Subcutaneous abdominal adipose tissue (tissue), 5 donors: Measurements from ENCODE around the gene KXD1.
"Not testable (repeated sequence)": the region's sequence is repeated elsewhere in the genome, so short reads cannot be mapped to it uniquely, and the experiment has no call there.

Source experiments
- H3K27ac ChIP-seq: one replicate; pipeline ENCODE4 v1.7.0; 2013; ENCODE audit warnings: low read depth, mild to moderate bottlenecking, inconsistent platforms, low read length, moderate library complexity
- H3K27me3 ChIP-seq, 5 donors: one replicate each; pipeline ENCODE4 v1.7.0; 2013; ENCODE audit warnings: low read length in 5 of 5, inconsistent platforms in 1 of 5; ENCODE audit not compliant: control insufficient read depth in 5 of 5, insufficient read depth in 4 of 5
- H3K36me3 ChIP-seq, 5 donors: one replicate each; pipeline ENCODE4 v1.7.0; 2013; ENCODE audit warnings: low read length in 5 of 5; ENCODE audit not compliant: control insufficient read depth in 5 of 5, insufficient read depth in 5 of 5
- H3K4me1 ChIP-seq, 5 donors: one replicate each; pipeline ENCODE4 v1.7.0; 2013; ENCODE audit warnings: low read length in 5 of 5, mild to moderate bottlenecking in 3 of 5, moderate library complexity in 1 of 5; ENCODE audit not compliant: control insufficient read depth in 5 of 5, insufficient read depth in 5 of 5
- H3K4me3 ChIP-seq, 5 donors: one replicate each; pipeline ENCODE4 v1.7.0; 2013; ENCODE audit warnings: low read length in 5 of 5, low read depth in 1 of 5
- H3K9ac ChIP-seq, 5 donors: one replicate each; pipeline ENCODE4 v1.7.0; 2013; ENCODE audit warnings: low read length in 5 of 5, mild to moderate bottlenecking in 4 of 5, moderate library complexity in 3 of 5
- H3K9me3 ChIP-seq, 5 donors: one replicate each; pipeline ENCODE4 v1.7.0; 2013; ENCODE audit warnings: low read length in 5 of 5; ENCODE audit not compliant: control insufficient read depth in 5 of 5
- donor health status: healthy.
- donor health status: healthy.
- donor health status: healthy.
- donor health status: healthy.
- donor health status: healthy.

Gene KXD1

GRCh38 chr19:18533058-18533457 is 24.6 kb upstream of the KXD1 start:
- Histone ChIP-seq H3K4me1 (no peaks in the 10 kb centered on the region), H3K9ac (no peak overlapping the region), H3K27ac (no peak overlapping the region), H3K4me3 (no peak overlapping the region), H3K27me3 (no peaks in the 10 kb centered on the region), H3K36me3 (peaks cover 0 to 56% (median 47%) of the 10 kb centered on the region in 5 donors), H3K9me3 (no peaks in the 10 kb centered on the region)

GRCh38 chr19:18536475-18536874 is 21.2 kb upstream of the KXD1 start:
- Histone ChIP-seq H3K27me3 (no peaks in the 10 kb centered on the region), H3K27ac (no peak overlapping the region), H3K4me1 (peaks cover 0 to 4% (median 2%) of the 10 kb centered on the region in 5 donors), H3K9me3 (no peaks in the 10 kb centered on the region), H3K9ac (no peak overlapping the region), H3K36me3 (peaks cover 4 to 78% (median 65%) of the 10 kb centered on the region in 5 donors), H3K4me3 (no peak overlapping the region)

- no peaks in the 10 kb centered on the region for H3K9me3 ChIP-seq
- H3K9ac ChIP-seq, result no peak overlapping the region
- H3K4me1 ChIP-seq, result peaks cover 0 to 14% (median 11%) of the 10 kb centered on the region in 5 donors
- H3K4me3 ChIP-seq, result no peak overlapping the region
- no peak overlapping the region for H3K27ac ChIP-seq
- no peaks in the 10 kb centered on the region for H3K27me3 ChIP-seq
- peaks cover 4 to 71% (median 56%) of the 10 kb centered on the region in 5 donors for H3K36me3 ChIP-seq
Measured at GRCh38 chr19:18537431-18537830, 20.2 kb upstream of the KXD1 start.

GRCh38 chr19:18538115-18538514 is 19.6 kb upstream of the KXD1 start:
- H3K27me3 ChIP-seq, result no peaks in the 10 kb centered on the region
- no peak overlapping the region for H3K9ac ChIP-seq
- peaks cover 4 to 65% (median 49%) of the 10 kb centered on the region in 5 donors for H3K36me3 ChIP-seq
- peaks cover 0 to 17% (median 14%) of the 10 kb centered on the region in 5 donors for H3K4me1 ChIP-seq
- H3K4me3 ChIP-seq, result no peak overlapping the region
- H3K9me3 ChIP-seq, result no peaks in the 10 kb centered on the region
- no peak overlapping the region for H3K27ac ChIP-seq

- Histone ChIP-seq H3K27me3 (no peaks in the 10 kb centered on the region), H3K9me3 (no peaks in the 10 kb centered on the region), H3K36me3 (peaks cover 4 to 60% (median 47%) of the 10 kb centered on the region in 5 donors), H3K4me3 (no peak overlapping the region), H3K9ac (no peak overlapping the region), H3K4me1 (peaks cover 0 to 24% (median 19%) of the 10 kb centered on the region in 5 donors), H3K27ac (no peak overlapping the region)
Measured at GRCh38 chr19:18539372-18539771, 18.3 kb upstream of the KXD1 start.

GRCh38 chr19:18540200-18540599 is 17.5 kb upstream of the KXD1 start:
- Histone ChIP-seq H3K36me3 (peaks cover 4 to 56% (median 44%) of the 10 kb centered on the region in 5 donors), H3K4me1 (peaks cover 0 to 24% (median 19%) of the 10 kb centered on the region in 5 donors)
- H3K27ac ChIP-seq, H3K4me3 ChIP-seq, H3K9ac ChIP-seq, H3K27me3 ChIP-seq, H3K9me3 ChIP-seq: not testable (repeated sequence)

- H3K4me3 ChIP-seq, result peak overlapping the region in 1 of 5 donors; percentile 10
- no peaks in the 10 kb centered on the region for H3K27me3 ChIP-seq
- H3K9me3 ChIP-seq, result no peaks in the 10 kb centered on the region
- peak overlapping the region in 2 of 5 donors; percentile 1 to 84 for H3K9ac ChIP-seq
- H3K36me3 ChIP-seq, result peaks cover 4 to 45% (median 36%) of the 10 kb centered on the region in 5 donors
- H3K4me1 ChIP-seq, result peaks cover 0 to 24% (median 19%) of the 10 kb centered on the region in 5 donors
- H3K27ac ChIP-seq, result peak overlapping the region; percentile 49
Measured at GRCh38 chr19:18541258-18541991, 16.2 kb upstream of the KXD1 start.

GRCh38 chr19:18541992-18542940 is 15.4 kb upstream of the KXD1 start:
- Histone ChIP-seq H3K4me1 (peaks cover 0 to 24% (median 19%) of the 10 kb centered on the region in 5 donors), H3K9me3 (no peaks in the 10 kb centered on the region), H3K36me3 (peaks cover 4 to 37% (median 28%) of the 10 kb centered on the region in 5 donors), H3K4me3 (peak overlapping the region; percentile 54 to 89 (median 67)), H3K27me3 (no peaks in the 10 kb centered on the region), H3K9ac (peak overlapping the region; percentile 1 to 85 (median 53)), H3K27ac (peak overlapping the region; percentile 49)

DNA sequence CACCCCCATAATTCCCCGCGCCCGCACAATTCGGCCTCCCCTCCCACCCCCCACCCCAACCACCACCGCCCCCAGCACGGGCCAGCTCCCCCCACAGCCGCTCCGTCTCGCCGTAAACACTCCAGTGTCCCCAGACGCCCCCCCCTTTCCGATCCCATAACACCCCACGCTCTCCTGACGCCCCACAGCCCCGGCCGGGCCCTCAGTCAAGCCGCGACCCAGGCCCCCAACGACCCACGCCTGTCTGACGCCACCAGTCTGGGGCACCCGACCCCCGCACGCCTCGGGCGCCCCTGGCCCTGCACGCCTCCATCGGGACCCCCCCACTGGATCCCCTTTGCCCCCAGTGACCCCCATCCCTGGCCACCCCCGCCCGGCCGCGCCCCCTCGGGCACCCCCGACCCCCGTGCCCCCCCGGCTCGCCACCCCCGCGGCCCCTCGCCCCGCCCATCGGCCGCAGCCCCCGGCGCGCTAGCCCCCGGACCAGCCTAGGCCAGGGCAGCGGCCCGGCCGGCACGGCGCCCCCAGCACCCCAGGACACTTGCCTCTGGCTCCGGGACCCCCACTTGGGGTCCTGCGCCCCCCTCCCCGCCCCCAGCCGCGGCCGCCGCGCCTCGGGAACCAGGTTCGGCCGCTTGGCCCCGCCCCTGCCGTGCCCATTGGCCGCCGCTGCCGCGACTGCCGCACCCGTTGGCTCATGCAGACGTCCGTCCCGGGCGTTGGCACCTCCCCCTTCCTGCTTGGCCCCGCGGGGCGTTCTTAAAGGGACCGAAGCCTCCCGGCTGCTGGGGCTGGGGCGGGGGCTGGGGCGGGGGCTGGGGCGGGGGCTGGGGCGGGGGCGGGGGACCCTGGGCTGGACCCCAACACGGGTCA is 14.5 kb upstream of the KXD1 start, which contains the start of gene FKBP8:
Gene FKBP8 (minus strand): TSS at position 633 of the 873 bp plus-strand sequence. CDS start 1,603 bp downstream, outside the sequence.
- H3K27me3 ChIP-seq, result no peaks in the 10 kb centered on the region
- peak within 1 kb of the TSS; percentile 49 for H3K27ac ChIP-seq
- peaks cover 4 to 28% (median 20%) of the 10 kb centered on the region in 5 donors for H3K36me3 ChIP-seq
- no peaks in the 10 kb centered on the region for H3K9me3 ChIP-seq
- H3K9ac ChIP-seq, result peak within 1 kb of the TSS; percentile 1 to 85 (median 53)
- peaks cover 0 to 24% (median 19%) of the 10 kb centered on the region in 5 donors for H3K4me1 ChIP-seq
- H3K4me3 ChIP-seq, result peak within 1 kb of the TSS; percentile 66 to 89 (median 72)
